ENCODE measurements around the gene RAPSN.

- TF ChIP-seq CTCF (IDR thresholded peaks at IDR 0.05; ENCODE audit: extremely low read depth in 1 of 2, insufficient read depth in 1 of 2, low read depth in 1 of 2, low read length in 2 of 2): no peak
- no peak for TF ChIP-seq JUN (IDR thresholded peaks at IDR 0.05; ENCODE audit: borderline replicate concordance, insufficient read depth, insufficient read length, low read depth)
- no peak for TF ChIP-seq EZH2 (IDR thresholded peaks at IDR 0.05; ENCODE audit: borderline replicate concordance, low read depth, low read length, severe bottlenecking)
- TF ChIP-seq POLR2A (IDR thresholded peaks at IDR 0.05; ENCODE audit: low read depth, low read length): no peak
- no peak for TF ChIP-seq POLR2AphosphoS5 (IDR thresholded peaks at IDR 0.05; ENCODE audit: insufficient read depth, low read depth, low read length)
- no peak for TF ChIP-seq MAX (IDR thresholded peaks at IDR 0.05; ENCODE audit: insufficient read depth, insufficient read length)
- no peak for TF ChIP-seq GATA2 (IDR thresholded peaks at IDR 0.05; ENCODE audit: insufficient read depth, insufficient read length, low read depth, low read length)
- TF ChIP-seq MYC (IDR thresholded peaks at IDR 0.05; ENCODE audit: low read depth, low read length): no peak
- TF ChIP-seq FOS (IDR thresholded peaks at IDR 0.05; ENCODE audit: borderline replicate concordance, insufficient read depth, low read length): no peak
Measured at GRCh38 chr11:47489395-47489755, 40.4 kb upstream of the RAPSN start.

Measured in endothelial cell of umbilical vein (primary cell).